Thyroid gland (tissue), 4 donors: Measurements from ENCODE around the gene PNMA8B. TPM values are rescaled to one million over a fixed set of nuclear protein-coding genes. Genes with fewer than 3 reads are reported as not detected.
A peak's percentile ranks its signal among the peaks of the same experiment; 100 is the strongest.

Source experiments
- DNase-seq, 2 donors: peaks; one replicate each; pipeline ENCODE4 v3.0.0-alpha.2; 2019
- H3K27ac ChIP-seq, 3 donors: fragments of 200-600 bp; sonication (generic); 1 replicate in 2 of 3; 2 replicates in 1 of 3; pipeline ENCODE4 v1.5.1; 2016 to 2019; ENCODE audit warnings: mild to moderate bottlenecking in 1 of 3, moderate library complexity in 1 of 3
- H3K27me3 ChIP-seq: fragments of 200-600 bp; sonication (generic); one replicate; pipeline ENCODE4 v1.5.1; 2019
- H3K36me3 ChIP-seq, 2 donors: fragments of 200-600 bp; sonication (generic); one replicate each; pipeline ENCODE4 v1.5.1; 2016 to 2019
- H3K4me1 ChIP-seq, 2 donors: fragments of 200-600 bp; sonication (generic); one replicate each; pipeline ENCODE4 v1.5.1; 2017 to 2019
- H3K4me3 ChIP-seq, 3 donors: fragments of 200-600 bp; sonication (generic); replicated peaks in 1 of 3; 1 replicate in 2 of 3; 2 replicates in 1 of 3; pipeline ENCODE4 v1.5.1; 2016; ENCODE audit warnings: mild to moderate bottlenecking in 1 of 3
- H3K9me3 ChIP-seq: fragments of 200-600 bp; sonication (generic); one replicate; pipeline ENCODE4 v1.5.1; 2017
- CTCF ChIP-seq, 6 experiments: fragments of 200-600 bp in 3 of 6; fragments of 450-650 bp in 3 of 6; sonication (generic) in 3 of 6; IDR thresholded peaks; one replicate each; pipeline ENCODE4 v1.5.1; 2016 to 2019; ENCODE audit warnings: antibody characterized with exemption in 6 of 6, mild to moderate bottlenecking in 2 of 6, inconsistent platforms in 1 of 6, moderate library complexity in 1 of 6
- POLR2A ChIP-seq, 2 donors: fragments of 450-650 bp; IDR thresholded peaks; one replicate each; pipeline ENCODE4 v1.6.1; 2017; ENCODE audit warnings: antibody characterized with exemption in 2 of 2, mild to moderate bottlenecking in 2 of 2, moderate library complexity in 1 of 2
- WGBS, 2 donors: methylation state at CpG; one replicate each; pipeline ENCODE4 v1.1.5; 2017; 5-methylcytosine and 5-hydroxymethylcytosine counted together
- intact Hi-C: fragments of 100-400 bp; cut with DNase I; formaldehyde crosslinking; loops from one replicate; pipeline ENCODE4 v1.15.1; 2023
- total RNA-seq, 4 donors: library from RNA; depleted of rRNA; stranded (reverse); fragments of >200 nt; gene quantifications; one replicate each; pipeline ENCODE4 v1.2.3, GENCODE V29; 2016

Gene PNMA8B
- total RNA-seq, 4 donors from 2014 or later = 1.3 to 1.5 (median 1.5) TPM

GRCh38 chr19:46489445-46490272 is 6.0 kb downstream of the PNMA8B start:
- Histone ChIP-seq H3K4me1 (peaks cover 19 to 34% of the 10 kb centered on the region in 2 donors), H3K4me3 (no peak overlapping the region), H3K27ac (no peak overlapping the region), H3K36me3 (no peaks in the 10 kb centered on the region), H3K9me3 (no peaks in the 10 kb centered on the region), H3K27me3 (peaks cover 12% of the 10 kb centered on the region)
- peak in 1 of 2 donors; percentile 31 for DNase-seq
- 5 to 13% methylated on average over 16 to 44 of the region's 52 CpGs for WGBS, 2 donors
- intact Hi-C loops = loop anchor here (2.0 to 10.0 kb wide), 2 partner anchors 93 to 205 kb away; no protein-coding TSS in a partner anchor
- TF ChIP-seq POLR2A (IDR thresholded peaks at IDR 0.05) = no peak
- peak in 4 of 6 experiments; percentile 7 to 29 (median 24) for TF ChIP-seq CTCF (IDR thresholded peaks at IDR 0.05)

- 46 to 52% methylated on average over 9 to 11 of the region's 11 CpGs for WGBS, 2 donors
- Histone ChIP-seq H3K4me3 (no peak overlapping the region), H3K36me3 (no peaks in the 10 kb centered on the region), H3K27ac (no peak overlapping the region), H3K27me3 (peaks cover 12% of the 10 kb centered on the region), H3K9me3 (no peaks in the 10 kb centered on the region), H3K4me1 (peaks cover 19 to 32% of the 10 kb centered on the region in 2 donors)
- TF ChIP-seq POLR2A (IDR thresholded peaks at IDR 0.05) (no peak), CTCF (IDR thresholded peaks at IDR 0.05) (no peak)
- DNase-seq = no peak
- intact Hi-C loops = loop anchor here (2.0 to 10.0 kb wide), 2 partner anchors 92 to 204 kb away; no protein-coding TSS in a partner anchor
Measured at GRCh38 chr19:46488551-46488950, 7.1 kb downstream of the PNMA8B start.

- H3K4me1 ChIP-seq = peaks cover 14 to 25% of the 10 kb centered on the region in 2 donors
- H3K9me3 ChIP-seq = no peaks in the 10 kb centered on the region
- no peak overlapping the region for H3K27ac ChIP-seq
- peaks cover 12% of the 10 kb centered on the region for H3K27me3 ChIP-seq
- WGBS, 2 donors = 9 to 15% methylated on average over 8 to 20 of the region's 38 CpGs
- peak; percentile 73 to 77 for DNase-seq
- peak overlapping the region in 1 of 3 donors; percentile 1 for H3K4me3 ChIP-seq
- H3K36me3 ChIP-seq = no peaks in the 10 kb centered on the region
- intact Hi-C loops = loop anchor here (2.0 to 10.0 kb wide), 3 partner anchors 85 to 203 kb away; no protein-coding TSS in a partner anchor
- peak; percentile 85 to 98 (median 96) for TF ChIP-seq CTCF (IDR thresholded peaks at IDR 0.05)
- TF ChIP-seq POLR2A (IDR thresholded peaks at IDR 0.05) = no peak
Measured at GRCh38 chr19:46487802-46488445, 7.7 kb downstream of the PNMA8B start.

GRCh38 chr19:46487178-46487801 is 8.4 kb downstream of the PNMA8B start:
- H3K4me1 ChIP-seq = peaks cover 14 to 24% of the 10 kb centered on the region in 2 donors
- 11 to 40% methylated on average over 6 to 8 of the region's 19 CpGs for WGBS, 2 donors
- TF ChIP-seq POLR2A (IDR thresholded peaks at IDR 0.05) (no peak), CTCF (IDR thresholded peaks at IDR 0.05) (no peak)
- no peaks in the 10 kb centered on the region for H3K9me3 ChIP-seq
- H3K4me3 ChIP-seq = peak overlapping the region in 1 of 3 donors; percentile 1
- peaks cover 12% of the 10 kb centered on the region for H3K27me3 ChIP-seq
- no peak overlapping the region for H3K27ac ChIP-seq
- H3K36me3 ChIP-seq = no peaks in the 10 kb centered on the region
- intact Hi-C loops = loop anchor here (2.0 to 10.0 kb wide), 2 partner anchors 84 to 202 kb away; no protein-coding TSS in a partner anchor
- no peak for DNase-seq
